ENCODE results near the gene GOLGA2.

The GOLGA2 gene

GRCh38 chr9:128257907-128258306, 17.9 kb downstream of the GOLGA2 start:
- no peak for DNase-seq (ENCODE audit: low spot score)

GRCh38 chr9:128257086-128257825, 18.6 kb downstream of the GOLGA2 start:
- DNase-seq (ENCODE audit: low spot score): no peak

- peak; percentile 49 for DNase-seq (ENCODE audit: low spot score)
Measured at GRCh38 chr9:128254855-128255759, 20.7 kb downstream of the GOLGA2 start.

GRCh38 chr9:128254362-128254761, 21.4 kb downstream of the GOLGA2 start:
- DNase-seq (ENCODE audit: low spot score): no peak

- no peak for DNase-seq (ENCODE audit: low spot score)
Measured at GRCh38 chr9:128253991-128254346, 21.8 kb downstream of the GOLGA2 start.

GRCh38 chr9:128253140-128253990, 22.4 kb downstream of the GOLGA2 start:
- no peak for DNase-seq (ENCODE audit: low spot score)

- no peak for DNase-seq (ENCODE audit: low spot score)
Measured at GRCh38 chr9:128252317-128253139, 23.3 kb downstream of the GOLGA2 start.

GRCh38 chr9:128251732-128252100, 24.1 kb downstream of the GOLGA2 start:
- no peak for DNase-seq (ENCODE audit: low spot score)

- no peak for DNase-seq (ENCODE audit: low spot score)
Measured at GRCh38 chr9:128250839-128251731, 24.7 kb downstream of the GOLGA2 start.

- peak; percentile 78 for DNase-seq (ENCODE audit: low spot score)
Measured at GRCh38 chr9:128249908-128250838, 25.6 kb downstream of the GOLGA2 start.

GRCh38 chr9:128249558-128249907, 26.3 kb downstream of the GOLGA2 start:
- DNase-seq (ENCODE audit: low spot score): no peak

GRCh38 chr9:128247226-128247803, 28.5 kb downstream of the GOLGA2 start:
- DNase-seq (ENCODE audit: low spot score): no peak

- no peak for DNase-seq (ENCODE audit: low spot score)
Measured at GRCh38 chr9:128246471-128246870, 29.3 kb downstream of the GOLGA2 start.

GRCh38 chr9:128245421-128246151, 30.2 kb downstream of the GOLGA2 start:
- no peak for DNase-seq (ENCODE audit: low spot score)

GRCh38 chr9:128244837-128245231, 31.0 kb downstream of the GOLGA2 start:
- no peak for DNase-seq (ENCODE audit: low spot score)

GRCh38 chr9:128244091-128244836, 31.5 kb downstream of the GOLGA2 start:
- no peak for DNase-seq (ENCODE audit: low spot score)

- DNase-seq (ENCODE audit: low spot score): no peak
Measured at GRCh38 chr9:128243215-128244018, 32.4 kb downstream of the GOLGA2 start.

All from SW480 (cell line).